ENCODE data around the gene TUFT1. TPM values are rescaled to one million over a fixed set of nuclear protein-coding genes. Genes with fewer than 3 reads are reported as not detected.
A peak's percentile ranks its signal among the peaks of the same experiment; 100 is the strongest.

TUFT1 gene, protein sequence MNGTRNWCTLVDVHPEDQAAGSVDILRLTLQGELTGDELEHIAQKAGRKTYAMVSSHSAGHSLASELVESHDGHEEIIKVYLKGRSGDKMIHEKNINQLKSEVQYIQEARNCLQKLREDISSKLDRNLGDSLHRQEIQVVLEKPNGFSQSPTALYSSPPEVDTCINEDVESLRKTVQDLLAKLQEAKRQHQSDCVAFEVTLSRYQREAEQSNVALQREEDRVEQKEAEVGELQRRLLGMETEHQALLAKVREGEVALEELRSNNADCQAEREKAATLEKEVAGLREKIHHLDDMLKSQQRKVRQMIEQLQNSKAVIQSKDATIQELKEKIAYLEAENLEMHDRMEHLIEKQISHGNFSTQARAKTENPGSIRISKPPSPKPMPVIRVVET
- polyA plus RNA-seq (ENCODE audit: insufficient read length) = 9.5 TPM

DNA sequence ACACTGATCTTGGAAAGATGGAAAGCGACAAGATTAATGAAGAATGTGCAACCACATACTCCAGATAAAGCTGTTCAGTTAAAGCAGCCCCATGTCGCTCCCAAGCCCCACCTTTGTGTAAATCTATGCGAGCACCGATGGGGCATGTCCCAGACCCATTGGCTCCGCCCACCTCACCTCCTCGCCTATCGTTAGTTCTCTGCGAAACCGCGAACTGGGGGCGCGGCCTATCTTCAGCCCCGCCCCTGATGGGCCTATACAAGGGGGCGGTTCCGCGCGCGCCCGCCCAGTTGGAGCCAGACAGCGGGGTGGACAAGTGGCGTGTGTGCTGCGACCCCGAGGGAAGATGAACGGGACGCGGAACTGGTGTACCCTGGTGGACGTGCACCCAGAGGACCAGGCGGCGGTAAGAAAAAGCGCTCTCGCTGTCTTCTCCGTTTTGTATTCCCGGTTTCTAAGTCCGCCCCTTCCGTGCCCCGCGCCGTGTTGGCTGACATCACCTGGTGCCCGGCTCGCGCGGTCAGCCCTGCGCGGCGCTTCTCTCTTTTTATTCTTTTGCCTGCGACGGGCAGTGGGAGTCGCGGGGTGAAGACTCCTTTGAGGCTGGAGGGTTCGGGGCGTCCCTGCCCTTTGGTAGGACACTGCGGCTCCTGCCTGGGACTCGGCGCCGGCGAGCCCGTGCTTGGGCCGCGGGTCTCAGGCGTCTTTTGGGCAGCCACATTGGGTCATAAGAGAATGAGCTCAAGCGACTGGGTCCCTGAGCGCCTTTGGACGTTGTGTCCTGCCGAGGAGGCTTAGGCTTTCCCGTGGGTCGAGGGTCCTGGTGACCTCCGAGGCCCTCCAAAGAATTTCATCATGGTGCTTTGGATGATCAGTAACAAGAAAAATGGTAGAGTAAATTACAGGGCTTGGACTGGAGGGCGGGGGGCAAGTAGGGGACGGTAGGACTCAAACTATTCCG is at the start of gene TUFT1:
TUFT1 (plus strand) TSS at position 289 of the 961 bp plus-strand sequence; CDS start at position 347, 58 bp downstream.
- DNase-seq (ENCODE audit: low read depth) = peak; percentile 62

GRCh38 chr1:151491641-151492040 is 48.5 kb upstream of the TUFT1 start:
- DNase-seq (ENCODE audit: low read depth) = no peak

GRCh38 chr1:151492120-151492519 is 48.0 kb upstream of the TUFT1 start:
- DNase-seq (ENCODE audit: low read depth) = no peak

DNA sequence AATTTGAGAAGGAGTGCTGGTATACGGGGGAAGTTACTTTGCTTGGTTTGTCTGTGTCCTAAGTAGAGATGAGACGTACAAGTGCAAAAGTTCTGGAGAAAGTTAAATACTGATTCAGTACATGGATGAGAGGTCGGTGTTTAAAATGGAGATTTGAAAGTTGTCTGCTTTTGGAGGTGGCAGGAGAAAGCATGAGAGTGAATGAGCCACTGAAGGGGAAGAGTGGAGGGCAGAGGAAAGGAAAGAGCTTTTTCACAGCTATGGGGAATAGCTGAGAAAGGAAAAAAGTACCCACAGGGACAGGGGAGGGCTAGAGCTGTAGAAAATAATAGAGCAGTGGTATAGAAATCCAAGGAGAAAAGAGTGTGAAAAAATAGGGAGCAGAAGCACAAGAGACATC is 47.1 kb upstream of the TUFT1 start:
- DNase-seq (ENCODE audit: low read depth) = no peak

DNA sequence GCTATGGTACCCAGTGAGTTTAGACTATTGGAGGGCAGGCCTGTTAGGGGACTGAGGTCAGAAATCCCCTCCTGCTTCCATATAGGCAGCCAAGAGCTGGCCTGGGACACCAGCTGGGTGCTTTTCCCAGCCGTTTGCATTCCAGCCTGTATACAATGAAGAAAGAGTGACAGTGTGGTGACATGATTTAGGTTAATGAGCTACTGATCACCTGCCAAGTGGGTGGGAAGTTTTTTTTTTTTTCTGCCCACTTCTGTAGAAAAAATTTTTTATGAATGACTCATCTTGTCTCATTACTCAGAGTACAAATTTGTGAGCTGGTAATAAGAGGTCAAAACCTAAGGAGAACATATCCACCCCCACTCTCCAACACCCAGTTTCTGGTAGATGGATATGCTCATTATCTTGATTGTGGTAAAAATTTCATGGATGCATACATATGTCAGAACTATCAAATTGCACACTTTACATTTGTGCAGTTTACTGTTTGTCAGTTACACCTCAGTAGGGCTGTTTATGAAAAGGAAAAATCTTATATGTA is 45.3 kb upstream of the TUFT1 start:
- no peak for DNase-seq (ENCODE audit: low read depth)

DNA sequence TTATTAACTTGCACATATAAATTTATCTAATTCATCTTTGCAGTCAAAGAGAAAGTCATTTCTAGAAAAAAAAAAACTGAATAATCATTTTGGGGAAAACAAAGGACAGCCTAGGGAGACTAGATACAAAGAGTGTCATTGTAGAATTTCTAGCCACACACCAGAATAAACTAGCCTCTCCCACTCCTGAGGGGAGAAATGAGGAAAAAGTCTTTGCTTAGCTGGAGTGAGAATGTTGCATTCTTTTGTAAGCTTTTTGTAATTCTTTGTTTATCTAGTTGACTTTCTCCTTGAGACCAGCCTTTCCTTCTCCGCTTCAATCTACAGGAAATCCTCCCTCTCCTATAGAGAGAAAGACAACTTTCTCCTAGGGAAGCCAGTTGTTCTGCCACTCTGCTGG is 44.8 kb upstream of the TUFT1 start:
- DNase-seq (ENCODE audit: low read depth) = no peak

- DNase-seq (ENCODE audit: low read depth) = no peak
Observed at GRCh38 chr1:151499365-151499764, 40.7 kb upstream of the TUFT1 start.

- DNase-seq (ENCODE audit: low read depth) = no peak
Observed at GRCh38 chr1:151499930-151500329, 40.2 kb upstream of the TUFT1 start.

DNA sequence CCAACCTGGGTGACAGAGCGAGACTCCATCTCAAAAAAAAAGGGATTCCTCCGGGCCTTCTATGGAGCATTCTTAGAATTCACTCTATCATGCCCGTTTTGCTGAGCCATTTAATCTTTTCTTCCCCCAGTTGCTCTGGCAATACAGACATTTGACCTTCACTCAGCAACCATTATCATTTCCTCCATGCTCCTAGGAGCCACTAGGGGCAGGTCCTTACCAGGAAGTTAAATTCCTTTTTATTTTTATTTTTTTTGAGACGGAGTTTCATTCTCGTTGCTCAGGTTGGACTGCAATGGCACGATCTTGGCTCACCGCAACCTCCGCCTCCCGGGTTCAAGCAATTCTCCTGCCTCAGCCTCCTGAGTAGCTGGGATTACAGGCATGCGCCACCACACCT is 38.6 kb upstream of the TUFT1 start:
- DNase-seq (ENCODE audit: low read depth) = no peak

- no peak for DNase-seq (ENCODE audit: low read depth)
Observed at GRCh38 chr1:151502035-151502700, 37.9 kb upstream of the TUFT1 start.

GRCh38 chr1:151502859-151503780 is 37.0 kb upstream of the TUFT1 start:
- no peak for DNase-seq (ENCODE audit: low read depth)

GRCh38 chr1:151504252-151504651 is 35.9 kb upstream of the TUFT1 start:
- DNase-seq (ENCODE audit: low read depth) = no peak

DNA sequence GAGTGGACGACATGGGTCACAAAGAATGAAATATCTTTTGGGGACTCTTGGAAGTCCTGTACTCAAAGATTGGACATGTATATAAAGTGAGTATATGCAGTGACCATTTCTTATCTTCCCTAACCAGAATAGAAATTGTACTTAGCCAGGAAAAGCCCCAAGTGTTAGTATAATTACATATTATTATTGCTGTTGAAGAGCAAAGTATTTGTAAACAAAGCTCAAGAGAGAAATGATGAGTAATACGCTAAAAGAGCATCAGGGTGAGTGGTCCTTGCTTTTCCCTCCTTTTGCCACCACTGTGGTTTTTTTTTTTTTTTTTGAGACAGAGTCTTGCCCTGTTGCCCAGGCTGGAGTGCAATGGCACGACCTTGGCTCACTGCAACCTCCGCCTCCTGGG is 35.4 kb upstream of the TUFT1 start:
- no peak for DNase-seq (ENCODE audit: low read depth)

DNA sequence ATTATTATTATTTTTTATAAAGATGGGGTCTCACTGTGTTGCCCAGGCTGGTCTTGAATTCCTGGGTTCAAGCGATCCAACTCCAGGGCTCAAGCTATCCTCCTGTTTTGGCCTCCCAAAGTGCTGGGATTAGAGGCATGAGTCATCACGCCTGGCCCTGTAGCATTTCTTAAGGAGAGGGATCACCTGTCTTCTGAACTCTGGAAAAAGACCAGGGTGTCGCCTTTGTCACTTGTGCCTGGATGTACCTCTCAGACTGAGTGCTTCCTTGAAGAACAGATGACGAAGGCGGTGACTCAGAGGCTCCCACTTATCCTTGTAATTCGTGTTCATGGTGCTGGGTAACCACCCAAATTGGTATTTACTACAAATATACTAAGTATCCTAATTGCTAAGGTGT is 31.3 kb upstream of the TUFT1 start:
- DNase-seq (ENCODE audit: low read depth) = no peak

DNA sequence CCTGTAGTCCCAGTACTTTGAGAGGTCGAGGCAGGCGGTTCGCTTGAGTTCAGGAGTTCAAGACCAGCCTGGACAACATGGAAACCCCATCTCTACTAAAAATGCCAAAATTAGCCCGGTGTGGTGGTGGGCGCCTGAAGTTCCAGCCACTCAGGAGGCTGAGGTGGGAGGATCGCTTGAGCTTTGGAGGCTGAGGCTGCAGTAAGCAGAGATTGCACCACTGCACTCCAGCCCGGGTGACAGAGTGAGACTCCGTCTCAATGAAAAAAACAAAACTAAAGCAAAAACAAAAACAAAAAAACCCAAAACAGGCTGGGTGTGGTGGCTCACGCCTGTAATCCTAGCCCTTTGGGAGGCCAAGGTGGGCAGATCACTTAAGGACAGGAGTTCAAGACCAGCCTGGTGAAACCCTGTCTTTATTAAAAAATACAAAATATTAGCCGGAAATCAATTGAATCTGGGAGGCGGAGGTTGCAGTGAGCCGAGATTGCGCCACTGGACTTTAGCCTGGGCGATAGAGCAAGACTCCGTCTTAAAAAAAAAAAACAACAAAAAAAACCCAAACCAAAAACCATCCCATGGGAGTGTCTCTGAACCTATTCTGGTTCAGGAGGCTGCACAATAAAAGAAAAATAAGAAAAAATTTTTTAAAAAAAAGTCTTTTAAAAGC is 30.6 kb upstream of the TUFT1 start:
- DNase-seq (ENCODE audit: low read depth) = no peak

- no peak for DNase-seq (ENCODE audit: low read depth)
Observed at GRCh38 chr1:151510020-151510405, 30.1 kb upstream of the TUFT1 start.

GRCh38 chr1:151510614-151510956 is 29.5 kb upstream of the TUFT1 start:
- no peak for DNase-seq (ENCODE audit: low read depth)

DNA sequence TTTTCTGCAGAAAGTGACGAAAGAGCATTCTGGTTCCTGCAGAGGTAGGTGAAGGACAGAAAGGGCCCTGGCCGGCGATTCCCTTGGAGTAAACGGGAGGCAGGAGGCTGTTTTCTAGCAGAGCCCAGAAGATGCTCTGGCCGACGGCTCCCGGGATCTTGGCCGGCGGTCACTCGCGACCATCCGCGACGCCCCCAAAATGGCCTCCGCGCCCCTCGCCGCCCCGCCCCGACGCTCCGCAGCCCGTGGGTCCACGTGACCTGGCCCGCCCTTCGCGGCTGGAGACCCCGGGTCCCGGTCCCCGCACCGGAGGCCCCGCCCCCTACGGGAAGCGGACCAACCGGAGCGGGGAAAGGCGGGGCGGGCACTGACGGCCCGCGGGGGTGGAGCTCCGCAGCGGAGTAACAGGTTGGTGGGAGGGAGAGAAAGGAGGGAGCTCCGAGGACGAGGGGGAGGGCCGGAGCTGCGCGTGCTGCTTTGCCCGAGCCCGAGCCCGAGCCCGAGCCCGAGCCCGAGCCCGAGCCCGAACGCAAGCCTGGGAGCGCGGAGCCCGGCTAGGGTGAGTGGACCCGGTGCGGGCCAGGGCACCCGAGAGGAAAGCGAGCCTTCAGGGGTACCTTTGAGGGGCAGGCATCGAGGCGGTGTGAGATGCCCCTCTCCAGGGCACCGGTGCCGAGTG is 29.0 kb upstream of the TUFT1 start, which contains the start of gene CGN:
CGN (plus strand) TSS at position 431 of the 679 bp plus-strand sequence. CDS start 7,133 bp downstream, outside the sequence.
- DNase-seq (ENCODE audit: low read depth) = peak; percentile 47

- no peak for DNase-seq (ENCODE audit: low read depth)
Observed at GRCh38 chr1:151511636-151512215, 28.4 kb upstream of the TUFT1 start.

Measured in forelimb muscle (tissue), 1 donor.